HG02970 (cell line): Measurements from ENCODE around the gene MOB1B.

Experiments
- ATAC-seq: cut with Tn5 transposase; IDR thresholded peaks from one replicate; pipeline ENCODE4 v1.9.1; 2021; ENCODE audit warnings: mild to moderate bottlenecking, moderate library complexity, moderate number of reproducible peaks; ENCODE audit not compliant: unreplicated experiment, low FRiP score

The MOB1B gene

DNA sequence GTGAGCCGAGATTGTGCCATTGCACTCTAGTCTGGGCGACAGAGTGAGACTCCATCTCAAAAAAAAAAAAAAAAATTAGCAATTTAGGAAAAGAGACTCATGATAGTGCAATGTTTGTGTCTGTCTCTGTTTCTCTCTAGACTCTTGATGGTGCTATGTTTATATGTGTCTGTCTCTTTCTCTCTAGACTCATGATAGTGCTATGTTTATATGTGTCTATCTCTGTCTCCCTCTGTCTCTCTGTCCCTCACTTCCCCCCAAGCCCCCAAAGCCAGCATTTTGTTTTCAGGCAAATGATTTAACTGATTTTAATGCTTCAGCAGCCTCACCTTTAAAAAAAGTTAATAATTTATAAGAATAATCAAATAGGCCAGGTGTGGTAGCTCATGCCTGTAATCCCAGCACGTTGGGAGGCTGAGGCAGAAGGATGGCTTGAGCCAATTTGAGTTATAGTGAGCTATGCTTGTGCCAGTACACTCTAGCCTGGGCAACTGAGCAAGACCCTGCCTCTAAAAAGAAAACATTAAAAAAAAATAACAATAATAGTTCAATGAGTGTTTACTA, 6.9 kb downstream of the MOB1B start:
- no peak for ATAC-seq

DNA sequence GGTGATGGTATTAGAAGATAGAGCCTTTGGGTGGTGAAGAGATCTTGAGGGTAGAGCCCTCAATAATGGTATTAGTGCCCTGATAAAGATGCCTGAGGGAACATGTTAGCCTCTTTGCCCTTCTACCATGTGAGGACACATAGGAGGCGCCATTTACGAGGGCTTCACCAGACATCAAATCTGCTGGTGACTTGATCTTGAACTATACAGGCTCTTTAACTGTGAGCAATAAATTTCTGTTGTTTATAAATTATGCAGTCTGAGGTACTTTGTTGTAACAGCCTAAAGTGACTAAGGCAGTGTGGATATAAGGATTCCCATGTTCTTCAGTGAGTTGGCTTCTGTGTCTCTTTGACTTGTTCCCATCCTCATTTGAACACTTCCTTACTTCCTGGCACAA, 11.8 kb downstream of the MOB1B start:
- no peak for ATAC-seq

DNA sequence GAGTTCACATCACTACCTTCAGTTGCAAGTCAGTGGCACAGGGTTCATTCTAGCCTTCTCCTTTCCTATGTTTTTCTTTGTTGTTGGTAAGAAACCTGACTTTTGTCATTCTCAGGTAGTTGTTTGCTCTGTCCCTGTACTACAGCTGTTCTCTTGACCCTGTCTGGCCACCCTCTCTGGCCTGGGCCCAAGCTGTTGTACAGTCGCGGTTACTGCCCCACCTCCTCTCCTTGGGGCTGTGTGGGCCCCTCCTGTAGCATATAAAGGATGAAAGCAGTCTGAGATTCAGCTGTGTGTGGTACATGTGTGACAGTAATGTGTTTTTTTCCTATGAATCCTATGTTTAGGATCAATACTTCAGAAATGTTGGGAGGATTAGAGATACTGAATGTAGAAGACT, 12.5 kb downstream of the MOB1B start:
- no peak for ATAC-seq

DNA sequence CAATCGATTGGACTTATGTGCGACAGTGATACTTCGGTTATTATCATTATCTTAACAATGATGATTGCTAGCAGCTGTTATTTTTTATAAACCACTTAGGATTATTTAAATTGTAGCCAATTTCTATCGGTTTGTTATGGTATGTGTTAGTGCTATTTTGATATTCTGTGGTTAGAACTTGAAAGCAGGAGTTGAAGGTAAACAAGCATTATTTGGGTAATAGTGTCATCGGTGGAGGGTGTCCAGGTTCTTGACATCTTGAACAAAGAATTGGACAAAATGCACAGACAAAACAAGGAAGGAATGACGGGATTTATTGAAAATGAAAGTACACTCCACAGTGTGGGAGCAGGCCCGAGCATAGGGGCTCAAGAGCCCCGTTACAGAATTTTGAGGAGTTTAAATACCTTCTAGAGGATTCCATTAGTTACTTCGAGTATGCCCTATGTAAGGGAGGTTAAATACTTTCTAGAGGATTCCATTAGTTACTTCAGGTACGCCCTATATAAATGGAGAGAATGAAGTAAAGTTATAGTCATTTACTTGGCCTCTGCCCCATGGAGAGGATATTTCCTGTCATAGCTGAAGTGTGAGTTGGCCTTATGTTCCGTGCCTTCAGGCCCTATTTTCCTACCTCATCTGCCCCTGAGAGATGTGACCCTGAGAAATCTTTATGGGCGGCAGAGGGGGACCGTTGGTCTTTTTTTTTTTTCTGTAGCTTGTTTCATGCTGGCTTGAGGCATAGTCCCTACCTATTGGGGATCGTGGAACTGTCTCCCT, 13.1 kb downstream of the MOB1B start:
- no peak for ATAC-seq

DNA sequence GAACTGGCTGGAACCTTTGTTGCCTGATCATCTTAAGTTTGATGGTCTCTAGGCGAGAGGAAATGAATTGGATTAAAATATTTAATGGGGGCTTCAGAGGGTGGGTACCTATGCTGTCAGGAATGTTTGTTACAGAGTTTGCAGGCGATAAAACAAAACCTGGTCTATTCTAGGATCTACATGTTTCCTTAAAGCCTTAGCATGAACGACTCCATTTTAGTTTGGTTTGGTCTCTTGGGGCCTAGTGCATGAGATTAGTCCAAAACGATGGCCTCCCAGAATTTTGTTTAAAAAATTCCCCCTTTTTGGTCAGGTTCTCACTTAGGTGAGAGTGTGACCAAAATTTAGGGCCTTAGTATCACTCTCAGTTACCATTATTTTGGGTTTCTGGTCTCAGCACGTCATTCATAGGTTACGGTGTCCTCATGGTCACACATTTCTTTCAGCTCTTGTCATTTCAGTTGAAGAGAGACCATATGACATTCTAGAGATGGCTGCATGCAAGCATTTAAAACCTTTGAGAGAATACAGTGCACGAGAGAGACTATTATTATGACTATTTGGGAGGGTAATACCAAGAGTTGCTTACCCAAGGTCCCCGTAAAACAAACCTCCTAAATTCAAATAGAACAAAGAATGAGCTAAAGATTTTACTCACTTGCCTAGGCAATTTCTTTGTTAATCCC, 13.8 kb downstream of the MOB1B start:
- no peak for ATAC-seq

DNA sequence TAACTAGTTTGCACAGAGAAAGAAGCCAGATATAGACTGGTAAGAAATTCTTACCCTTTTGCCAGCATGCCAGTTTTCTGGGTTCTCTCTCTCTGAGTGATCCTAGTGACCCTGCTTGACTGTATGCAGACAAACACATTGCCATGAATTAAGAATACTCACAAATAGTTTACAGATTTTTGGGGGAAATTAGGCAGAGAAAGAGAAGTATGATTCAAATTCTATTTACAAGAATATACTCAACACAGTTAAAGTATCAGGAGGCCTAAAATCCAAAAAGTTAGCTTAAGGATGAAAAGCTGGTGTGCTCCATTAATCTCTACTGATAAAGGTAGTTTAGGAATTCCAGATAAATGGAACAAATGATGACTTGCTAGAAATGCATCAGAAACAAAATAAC, 18.4 kb downstream of the MOB1B start:
- no peak for ATAC-seq

DNA sequence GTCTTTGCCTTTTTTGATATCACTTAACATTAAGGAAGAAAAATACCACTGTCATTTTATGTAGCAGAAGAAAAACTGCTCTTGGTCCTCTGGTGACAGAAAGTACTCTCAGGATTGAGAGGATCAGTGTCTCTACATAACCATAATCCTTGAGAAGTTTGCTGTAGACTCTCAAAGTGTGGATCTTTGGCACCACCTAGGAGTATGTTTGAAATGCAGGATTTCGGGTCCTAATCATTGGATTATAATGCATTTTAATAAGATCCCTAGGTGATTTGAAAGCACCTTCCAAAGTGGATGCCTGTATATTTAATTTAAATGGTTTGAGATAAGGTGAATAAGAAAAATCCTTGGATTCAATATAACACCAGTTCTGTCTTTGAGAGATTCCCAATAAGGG, 23.2 kb downstream of the MOB1B start:
- ATAC-seq, result no peak

DNA sequence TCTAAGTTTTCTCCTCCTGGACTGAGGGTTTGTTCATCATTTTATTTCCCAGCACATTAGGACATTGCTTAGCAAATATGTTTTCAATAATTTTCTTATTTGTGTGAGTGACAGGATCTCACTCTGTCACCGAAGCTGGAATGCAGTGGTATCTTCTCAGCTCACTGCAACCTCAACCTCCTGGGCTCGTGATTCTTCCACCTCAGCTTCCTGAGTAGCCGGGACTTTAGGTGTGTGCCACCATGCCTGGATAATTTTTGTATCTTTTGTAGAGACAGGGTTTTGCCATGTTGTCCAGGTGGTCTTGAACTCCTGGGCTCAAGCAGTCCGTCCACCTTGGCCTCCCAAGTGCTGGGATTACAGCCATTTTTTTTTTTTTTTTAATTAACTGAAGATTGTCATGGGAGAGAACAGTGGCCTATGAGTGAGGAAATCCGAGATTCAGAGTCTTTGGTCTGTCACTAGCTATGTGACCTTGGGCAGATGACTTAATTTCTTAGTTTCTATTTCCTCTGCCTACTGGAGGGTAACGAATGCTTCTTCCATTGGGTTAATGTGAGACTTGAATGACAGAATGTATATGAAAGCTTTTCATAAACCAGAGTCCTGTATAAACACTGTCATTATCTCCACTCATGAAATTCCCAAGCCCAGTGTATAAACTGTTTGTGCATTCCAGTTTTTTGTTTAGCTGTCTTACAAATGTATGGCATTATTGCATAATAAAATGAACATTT, 23.9 kb downstream of the MOB1B start:
- peak; percentile 67 for ATAC-seq

DNA sequence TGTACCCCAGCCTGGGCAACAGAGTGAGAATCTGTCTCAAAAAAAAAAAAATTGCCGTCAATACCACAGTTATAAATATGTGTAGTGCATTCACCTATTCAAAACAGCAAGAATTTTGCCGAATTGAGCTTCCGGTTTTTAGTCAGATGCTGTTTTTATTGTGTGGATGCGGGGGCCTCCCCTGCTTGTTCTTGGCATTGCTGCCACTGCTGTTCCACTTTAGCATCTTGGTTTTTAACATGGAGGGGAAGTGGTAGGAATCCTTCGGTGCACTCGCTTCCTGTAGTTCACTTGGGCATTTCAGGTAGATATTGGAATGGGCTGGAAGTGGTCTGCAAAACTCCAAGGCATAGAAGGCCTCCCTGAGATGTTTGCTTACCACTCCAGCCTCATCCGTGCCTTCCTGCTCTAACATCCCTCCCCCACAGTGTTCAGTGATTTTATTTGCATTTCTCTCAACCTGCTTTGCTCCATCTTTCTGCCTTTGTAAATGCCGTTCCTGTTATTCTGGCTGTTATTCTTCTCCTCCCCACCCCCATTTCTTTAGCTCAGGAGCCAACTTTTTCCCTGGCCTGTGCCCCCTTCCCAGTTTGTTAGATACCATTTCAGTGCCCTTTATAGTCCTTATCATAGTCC, 25.5 kb downstream of the MOB1B start:
- ATAC-seq, result peak; percentile 38

DNA sequence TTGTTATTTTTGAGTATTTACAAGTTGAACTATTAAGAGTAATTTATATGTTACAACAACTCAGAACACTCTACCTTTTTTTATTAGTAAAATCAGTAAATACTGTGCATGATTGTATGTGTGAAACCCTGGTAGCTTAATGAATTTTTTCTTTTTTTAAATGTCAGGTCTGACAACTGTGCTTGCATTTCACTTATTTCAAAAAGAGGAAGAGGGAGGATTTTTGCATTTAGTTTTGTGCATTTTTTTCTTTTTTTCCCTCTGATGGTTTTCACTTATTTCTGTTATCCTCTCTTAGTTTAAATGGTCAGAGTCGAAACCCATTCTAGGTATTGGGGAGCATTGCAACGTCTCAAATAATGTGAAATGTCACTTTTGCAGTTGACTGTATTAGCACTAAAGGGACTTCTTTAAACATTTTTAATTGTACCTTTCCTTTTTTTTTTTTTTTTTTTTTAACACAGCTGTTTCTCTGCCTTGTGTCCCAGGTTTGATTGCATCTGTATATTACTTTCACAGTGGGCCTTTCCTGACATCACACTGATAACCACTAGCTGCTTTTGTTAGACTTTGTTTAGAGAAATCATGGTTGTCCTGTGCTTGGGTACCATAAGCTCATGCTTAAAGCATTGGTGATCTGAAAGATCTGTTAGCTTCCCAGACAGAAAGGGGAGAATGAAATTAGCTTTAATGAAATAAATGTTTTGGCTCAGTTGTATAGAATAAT, 28.5 kb downstream of the MOB1B start:
- no peak for ATAC-seq

DNA sequence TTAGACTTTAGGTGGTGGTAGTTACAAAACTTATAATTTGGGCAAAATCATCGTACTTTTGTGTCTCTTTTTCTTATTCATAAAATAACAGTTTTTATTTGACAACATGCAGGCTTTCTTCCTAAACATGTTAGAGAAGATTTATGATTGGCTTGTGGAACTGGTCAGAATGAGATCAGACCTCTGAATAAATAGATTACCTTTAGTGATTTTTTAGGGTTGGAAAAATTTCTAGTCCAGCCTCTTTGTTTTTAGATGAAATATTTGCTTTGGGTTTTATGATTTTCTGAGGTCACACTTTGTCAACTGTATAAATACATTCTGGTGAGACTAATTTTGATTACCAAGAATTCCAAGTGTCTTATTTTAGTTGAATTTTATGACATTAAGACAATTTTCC, 29.2 kb downstream of the MOB1B start:
- ATAC-seq, result no peak

DNA sequence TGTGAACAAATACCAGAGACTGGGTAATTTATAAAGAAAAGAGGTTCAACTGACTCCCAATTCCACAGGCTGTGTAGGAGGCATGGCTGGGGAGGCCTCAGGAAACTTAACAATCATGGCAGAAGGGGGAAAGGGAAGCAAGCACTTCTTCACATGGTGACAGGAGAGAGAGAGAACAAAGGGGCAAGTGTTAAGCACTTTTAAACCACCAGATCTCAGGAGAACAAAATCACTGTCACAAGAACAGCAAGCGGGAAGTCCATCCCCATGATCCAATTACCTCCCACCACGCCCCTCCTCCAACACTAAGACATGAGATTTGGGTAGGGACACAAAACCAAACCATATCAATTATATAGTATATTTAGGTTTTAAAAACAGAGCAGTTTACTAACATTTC, 30.8 kb downstream of the MOB1B start:
- ATAC-seq, result no peak

DNA sequence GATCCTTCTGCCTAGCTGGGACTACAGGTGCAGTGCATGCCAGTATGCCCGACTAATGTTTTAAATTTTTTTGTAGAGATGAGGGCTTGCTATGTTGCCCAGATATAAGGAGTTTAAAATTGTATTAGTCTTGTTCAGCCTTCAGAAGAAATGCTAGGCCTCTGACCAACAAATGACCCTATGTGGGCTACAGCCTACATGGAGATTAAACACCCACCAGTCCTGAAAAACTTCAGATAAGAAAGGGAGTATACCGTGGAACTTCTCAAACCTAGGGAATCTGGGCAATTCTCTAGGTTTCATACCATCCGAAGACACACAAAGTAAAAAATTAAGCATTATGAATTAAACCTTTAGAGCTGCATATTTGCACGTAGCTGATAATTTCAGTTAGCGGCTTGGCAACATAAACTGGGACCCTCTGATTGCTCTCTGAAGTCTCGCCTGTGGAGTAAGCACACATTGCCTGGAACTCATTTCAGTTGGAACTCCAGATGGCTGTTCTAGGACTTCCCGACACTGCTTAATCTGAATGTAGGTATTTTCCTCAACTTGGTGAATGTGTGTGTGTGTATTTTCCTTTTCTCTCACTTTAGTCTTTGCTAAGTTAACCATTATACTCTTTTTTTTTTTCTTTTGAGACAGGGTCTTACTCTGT, 33.0 kb downstream of the MOB1B start:
- ATAC-seq, result no peak

DNA sequence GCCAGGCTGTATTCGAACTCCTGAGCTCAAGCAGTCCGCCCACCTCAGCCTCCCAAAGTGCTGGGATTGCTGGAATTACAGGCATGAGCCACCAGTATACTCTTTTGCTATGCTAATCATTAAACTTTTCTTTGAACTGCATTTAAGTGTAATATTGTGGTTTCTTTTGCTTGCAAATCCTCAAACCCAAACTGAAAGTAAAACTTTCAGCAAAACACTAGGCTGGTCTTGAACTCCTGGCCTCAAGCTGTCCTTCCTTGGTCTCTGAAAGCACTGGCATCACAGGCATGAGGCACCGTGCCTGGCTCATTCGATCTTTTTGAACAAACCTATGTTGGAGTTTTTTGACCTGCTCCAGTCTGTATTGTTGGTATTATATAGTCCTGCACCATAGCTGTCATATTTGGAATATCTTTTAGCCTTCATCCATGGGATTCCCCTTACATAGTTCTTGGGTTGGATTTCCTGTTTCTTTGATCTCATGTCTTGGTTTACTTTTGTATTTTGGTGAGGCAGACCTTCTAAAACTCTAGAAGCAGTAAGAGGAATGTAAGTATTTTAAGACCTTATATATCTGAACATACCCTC, 34.1 kb downstream of the MOB1B start:
- ATAC-seq, result no peak

DNA sequence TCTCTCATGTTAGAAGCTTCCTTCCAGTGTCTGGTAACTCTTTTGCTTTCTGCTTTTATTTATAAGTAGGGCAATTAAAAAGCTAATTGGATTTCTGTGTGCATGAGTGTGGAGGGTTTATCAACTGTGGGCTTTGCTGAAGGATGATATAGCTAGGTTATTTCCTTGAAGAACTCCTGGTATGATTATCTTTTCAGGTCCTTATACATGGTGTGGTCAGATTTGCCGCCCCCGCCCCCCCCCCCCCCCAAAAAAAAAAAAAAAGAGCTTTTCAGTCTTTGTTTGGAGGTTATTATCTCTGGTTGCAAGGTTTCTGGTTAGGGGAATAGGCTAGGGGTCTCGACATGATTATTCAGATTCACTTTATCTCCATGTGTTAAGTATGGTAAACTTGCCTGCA, 35.9 kb downstream of the MOB1B start:
- no peak for ATAC-seq

DNA sequence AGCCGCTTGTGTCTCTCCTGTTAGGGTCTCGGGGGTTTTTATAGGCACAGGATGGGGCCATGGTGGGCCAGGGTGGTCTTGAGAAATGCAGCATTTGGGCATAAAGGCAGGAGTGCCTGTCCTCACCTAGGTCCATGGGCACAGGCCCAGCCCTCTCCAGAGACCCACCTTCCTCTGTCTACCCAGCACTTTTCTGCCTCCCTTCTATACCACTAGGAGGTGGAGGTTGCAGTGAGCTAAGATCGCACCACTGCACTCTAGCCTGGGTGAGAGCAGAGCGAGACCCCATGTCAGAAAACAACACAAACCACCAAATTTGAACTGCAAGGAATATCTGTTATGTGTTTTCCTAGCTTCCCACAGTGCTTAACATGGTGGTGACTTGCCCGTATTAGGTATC, 38.0 kb downstream of the MOB1B start:
- ATAC-seq, result no peak

DNA sequence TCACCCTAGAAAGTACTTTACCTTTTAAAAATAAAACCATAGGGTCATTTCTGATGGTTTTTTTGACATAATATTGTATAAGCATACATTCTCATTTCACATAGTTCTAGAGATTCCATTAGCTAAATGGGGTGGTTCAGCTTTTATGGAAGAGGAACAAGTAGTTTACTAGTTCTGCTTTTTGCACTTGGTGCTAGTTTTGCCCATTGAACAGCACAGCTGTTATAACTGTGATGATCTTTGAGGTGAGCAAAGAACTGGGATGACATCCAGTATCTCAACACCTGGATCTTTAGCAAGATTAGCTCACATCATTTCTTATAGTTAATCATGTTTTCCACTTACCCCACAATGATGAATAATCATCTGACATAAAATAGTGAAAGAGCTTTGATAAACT, 40.9 kb downstream of the MOB1B start:
- no peak for ATAC-seq

DNA sequence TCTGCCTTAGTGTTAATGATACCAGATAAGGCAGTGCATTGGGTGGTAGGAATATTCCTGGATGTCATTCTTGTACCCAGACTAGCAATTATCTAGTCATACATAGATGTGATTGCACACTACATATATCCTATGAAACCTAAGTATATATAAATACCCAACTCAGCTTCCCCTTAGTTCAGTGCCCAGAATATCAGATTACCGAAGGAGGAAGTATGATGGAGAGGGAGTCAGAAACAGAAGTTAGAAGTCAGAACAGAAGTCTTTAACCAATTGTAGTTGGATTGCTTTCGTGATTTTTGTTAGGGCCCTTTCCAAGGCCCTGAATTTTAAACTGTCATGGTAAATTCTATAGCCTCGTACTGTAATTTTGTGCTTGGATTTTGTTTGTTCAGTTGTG, 42.9 kb downstream of the MOB1B start:
- ATAC-seq, result no peak

DNA sequence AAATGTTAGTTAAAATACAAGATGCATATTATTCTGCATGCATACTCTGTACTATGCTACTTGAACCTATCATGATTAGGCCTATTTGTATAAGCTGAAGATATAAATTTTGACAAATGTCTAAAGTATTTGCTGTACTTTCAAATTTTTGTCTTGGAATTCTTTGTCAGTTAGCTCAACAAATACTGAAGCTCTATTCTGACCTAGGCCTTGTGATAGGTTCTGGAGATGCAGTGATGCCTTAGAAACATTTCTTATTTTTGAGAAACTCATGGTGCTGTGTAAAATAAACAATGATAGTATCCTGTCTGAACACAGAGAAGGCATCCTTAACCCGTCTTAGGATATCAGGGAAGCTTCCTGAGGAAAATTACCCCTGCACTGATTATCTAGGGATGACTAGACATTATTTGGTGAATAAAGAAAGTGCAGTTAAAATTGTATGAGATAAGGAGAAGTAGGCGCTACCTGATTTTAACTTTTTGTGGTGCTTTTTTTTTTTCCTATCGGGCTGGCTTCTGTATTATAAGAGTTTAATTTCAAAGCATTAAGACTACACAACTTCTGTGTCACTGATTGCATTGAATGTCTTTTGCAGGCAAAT, 43.4 kb downstream of the MOB1B start:
- ATAC-seq, result no peak
